HG03159 (cell line): ENCODE data around the gene PER2.
"Not testable (repeated sequence)": the region's sequence is repeated elsewhere in the genome, so short reads cannot be mapped to it uniquely, and the experiment has no call there.

Source experiments
- ATAC-seq: cut with Tn5 transposase; IDR thresholded peaks from one replicate; pipeline ENCODE4 v1.9.1; 2021; ENCODE audit warnings: mild to moderate bottlenecking, moderate library complexity; ENCODE audit not compliant: unreplicated experiment

The PER2 gene

DNA sequence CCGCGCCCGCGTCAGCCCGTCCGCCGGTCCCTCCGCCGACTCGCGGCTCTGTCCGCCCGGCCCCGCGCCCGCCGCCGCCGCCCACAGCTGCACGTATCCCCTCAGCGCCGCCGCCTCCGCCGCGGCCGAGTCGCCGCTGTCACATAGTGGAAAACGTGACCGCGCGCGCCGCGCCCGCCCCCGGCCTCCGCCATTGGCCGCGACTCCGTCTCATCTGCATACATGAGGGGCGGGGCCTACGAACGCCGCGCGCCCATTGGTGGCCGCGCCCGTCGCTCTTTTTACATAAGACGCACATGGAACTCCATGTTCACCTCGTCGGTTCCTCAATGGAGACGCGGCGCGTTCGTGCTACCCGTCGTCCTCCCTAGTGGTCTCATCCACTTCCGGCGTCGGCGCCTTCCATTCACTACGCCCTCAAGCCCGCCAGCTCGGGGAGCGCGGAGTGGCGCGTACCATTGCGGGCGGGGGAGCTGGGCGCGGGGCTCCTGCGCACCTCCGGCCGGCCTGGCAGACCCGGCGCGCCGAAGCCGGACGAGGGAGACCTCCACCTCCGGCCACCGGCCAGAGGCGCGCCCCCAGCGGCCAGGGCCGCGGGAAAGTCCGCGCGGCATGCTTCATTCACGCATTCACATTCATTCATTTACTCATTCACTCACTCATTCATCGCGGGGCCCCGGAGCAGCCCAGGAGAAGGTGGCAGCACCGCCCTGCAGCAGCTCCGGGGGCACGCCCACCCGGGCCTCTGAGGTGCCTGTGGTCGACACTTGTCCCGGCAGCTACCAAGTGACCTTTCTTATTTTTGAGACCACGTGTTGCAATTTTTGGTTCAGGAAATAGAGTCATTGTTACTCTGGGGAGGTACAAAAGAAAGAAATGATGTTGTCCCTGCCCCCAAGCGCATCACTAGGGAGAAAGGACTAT is 502 bp upstream of the PER2 start:
- peak; percentile 87 for ATAC-seq

DNA sequence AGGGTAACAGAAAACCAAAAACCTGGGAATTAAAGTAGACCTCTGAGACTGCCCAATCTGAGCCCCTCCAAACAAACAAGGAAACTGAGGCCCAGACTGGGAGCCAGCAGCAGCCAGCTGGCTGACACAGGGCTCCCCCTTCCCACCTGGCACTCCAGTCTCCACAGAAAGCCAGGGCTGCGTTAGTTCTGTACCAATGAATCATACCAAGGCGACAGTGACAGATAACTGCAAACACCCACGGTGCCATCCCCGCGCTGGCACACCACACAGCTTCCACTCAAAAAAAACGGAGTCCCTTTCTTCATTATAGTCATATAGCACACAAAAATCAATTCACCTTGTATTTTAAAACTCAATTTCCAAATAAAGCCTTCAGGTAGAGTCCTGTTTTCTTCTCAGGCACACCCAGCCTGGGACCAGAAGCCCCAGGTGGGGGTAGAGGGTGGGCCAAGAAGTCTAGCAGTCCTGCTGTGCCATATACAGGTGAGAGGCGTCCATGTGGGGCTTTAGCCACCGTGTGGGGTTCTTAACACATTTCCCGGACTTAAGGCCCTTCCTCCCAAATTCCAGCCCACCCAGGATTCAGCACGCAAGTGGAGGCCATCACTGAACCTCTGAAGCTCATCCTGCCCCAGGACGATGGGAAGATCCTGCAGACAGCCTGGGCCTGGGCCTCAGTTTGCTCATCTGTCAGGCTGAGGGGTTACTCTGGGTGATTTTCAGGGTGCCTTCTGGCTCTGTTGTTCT is 1.2 kb downstream of the PER2 start:
- no peak for ATAC-seq

DNA sequence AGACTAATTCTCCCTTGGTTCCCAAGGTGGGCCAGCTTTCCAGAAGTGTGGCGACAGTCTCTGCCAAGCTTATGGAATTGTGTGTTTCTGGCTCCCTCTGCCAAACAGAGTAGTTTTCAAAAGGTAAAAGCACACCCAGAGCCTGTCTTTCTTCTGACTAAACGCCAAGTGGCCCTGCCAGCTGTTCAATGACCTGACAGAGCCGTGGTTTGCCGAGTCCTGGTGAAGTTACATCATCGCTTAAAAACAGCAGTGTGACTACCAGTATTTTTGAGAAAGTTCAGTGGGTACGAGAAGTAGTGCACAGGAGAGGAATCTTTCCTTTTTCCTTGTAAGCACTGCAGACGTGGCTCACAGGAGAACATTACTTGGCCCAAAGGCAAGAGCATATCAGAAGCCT is 1.9 kb downstream of the PER2 start:
- no peak for ATAC-seq

DNA sequence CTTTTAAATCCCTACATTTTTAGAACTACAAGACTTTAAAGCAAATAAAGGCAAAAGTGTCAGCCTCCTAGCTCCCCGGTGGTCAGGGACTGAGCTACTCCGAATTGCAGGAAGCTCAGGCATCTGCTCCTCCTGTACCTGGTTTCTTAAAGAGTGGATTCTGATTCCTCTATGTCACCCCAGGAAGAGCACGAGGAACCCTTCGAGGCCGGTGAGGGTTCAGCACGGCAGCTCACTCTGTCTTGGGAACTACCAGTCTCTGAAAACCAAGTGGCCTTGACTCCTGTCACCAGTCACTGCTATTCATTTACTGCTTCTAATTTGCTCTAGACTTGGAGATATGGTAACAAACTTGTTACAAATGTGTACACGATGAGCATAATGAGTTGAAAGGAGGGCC is 2.3 kb downstream of the PER2 start:
- no peak for ATAC-seq

DNA sequence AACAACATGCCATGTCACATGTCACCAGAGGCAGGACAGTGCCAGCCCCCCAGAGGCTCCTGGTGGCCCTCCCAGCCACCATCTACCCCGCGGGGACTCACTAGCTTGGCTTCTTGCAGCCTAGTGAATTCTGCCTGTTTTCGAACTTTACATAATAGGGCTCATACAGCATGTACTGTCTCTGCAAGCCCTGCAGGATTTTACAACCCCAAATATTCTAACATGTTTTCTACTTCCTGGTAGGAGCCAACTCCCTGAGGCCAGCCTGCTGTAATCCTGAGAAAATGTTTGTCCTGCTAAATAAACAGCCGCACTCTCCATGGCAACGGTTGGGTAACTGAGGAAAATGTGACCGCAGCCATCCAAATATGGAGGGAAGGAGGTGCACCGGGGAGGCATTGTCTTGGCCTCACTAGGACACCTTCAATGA is 2.7 kb downstream of the PER2 start:
- ATAC-seq = no peak

DNA sequence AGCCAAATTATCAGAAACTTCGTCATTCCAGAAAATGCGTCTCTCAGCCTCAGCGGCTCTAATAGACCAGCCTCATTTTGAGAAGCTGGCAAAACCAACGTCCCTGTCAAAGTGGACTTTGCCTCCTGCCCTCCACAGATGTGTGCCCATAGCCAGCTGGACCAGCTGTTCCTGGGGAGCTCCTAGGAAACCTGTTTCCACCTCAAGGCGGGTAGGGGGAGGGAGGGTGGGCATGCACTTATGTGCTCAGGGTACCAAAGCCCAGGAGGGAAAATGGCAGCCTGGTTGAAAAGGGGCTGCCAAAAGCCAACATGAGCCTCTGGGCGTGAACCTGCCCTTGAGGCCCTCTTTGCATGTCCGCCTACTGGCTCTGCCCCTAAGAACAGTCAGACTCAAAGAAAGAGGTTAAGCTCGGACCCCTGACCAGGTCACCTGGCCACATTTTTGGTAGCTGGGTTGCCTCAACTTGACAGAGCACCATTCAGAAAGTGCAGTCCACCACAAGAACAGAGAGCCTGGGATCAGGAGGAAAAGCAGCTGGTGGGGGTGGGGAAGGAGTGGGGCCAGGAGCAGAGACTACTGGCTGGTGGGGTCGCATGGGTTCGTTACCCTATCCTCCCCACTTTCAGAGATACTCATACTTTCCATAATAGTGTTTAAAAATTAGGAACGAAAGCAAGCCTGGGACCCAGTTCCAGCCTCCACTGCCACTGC is 3.5 kb downstream of the PER2 start:
- no peak for ATAC-seq

DNA sequence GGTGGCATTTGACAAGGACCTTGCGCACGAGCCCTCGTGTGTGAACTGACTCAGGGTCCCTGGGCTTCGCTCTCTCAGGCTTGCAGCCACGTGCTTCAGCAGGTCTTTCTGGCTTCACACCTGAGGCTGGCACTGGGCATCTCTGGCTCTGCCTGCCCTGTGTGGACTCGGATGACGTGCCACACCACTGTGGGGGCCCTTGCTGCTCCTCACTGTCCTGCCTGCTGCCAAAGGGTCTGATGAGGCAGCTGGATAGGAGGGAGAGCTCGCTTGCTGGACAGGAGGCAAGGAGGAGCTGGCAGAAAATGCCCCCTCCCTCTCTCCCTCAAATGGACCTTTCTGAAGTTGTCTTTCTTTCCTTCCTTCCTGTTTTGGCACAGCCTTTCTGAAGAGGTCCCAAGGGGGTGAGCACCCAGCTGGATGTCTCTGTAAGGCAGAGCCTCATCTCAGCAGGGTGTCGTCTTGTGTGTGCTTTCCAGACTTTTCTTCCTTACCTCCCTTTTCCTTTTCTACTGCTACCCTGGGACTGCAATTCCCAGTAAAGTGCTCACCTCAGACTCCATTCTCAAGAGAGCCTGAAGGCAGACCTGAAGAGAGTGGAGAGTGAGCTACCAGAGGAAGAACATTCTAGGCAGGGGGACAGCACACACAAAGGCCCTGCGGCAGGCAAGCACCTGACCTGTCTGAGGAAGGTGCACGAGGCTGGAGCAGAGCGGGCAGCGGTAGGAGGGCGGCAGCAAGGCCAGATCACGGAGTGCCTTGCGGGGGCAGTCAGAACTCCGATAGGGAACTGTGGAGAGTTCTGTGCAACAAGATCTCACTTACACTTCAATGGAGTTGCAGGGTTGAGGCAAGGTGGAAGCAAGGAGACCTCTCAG is 5.3 kb downstream of the PER2 start:
- ATAC-seq = no peak

DNA sequence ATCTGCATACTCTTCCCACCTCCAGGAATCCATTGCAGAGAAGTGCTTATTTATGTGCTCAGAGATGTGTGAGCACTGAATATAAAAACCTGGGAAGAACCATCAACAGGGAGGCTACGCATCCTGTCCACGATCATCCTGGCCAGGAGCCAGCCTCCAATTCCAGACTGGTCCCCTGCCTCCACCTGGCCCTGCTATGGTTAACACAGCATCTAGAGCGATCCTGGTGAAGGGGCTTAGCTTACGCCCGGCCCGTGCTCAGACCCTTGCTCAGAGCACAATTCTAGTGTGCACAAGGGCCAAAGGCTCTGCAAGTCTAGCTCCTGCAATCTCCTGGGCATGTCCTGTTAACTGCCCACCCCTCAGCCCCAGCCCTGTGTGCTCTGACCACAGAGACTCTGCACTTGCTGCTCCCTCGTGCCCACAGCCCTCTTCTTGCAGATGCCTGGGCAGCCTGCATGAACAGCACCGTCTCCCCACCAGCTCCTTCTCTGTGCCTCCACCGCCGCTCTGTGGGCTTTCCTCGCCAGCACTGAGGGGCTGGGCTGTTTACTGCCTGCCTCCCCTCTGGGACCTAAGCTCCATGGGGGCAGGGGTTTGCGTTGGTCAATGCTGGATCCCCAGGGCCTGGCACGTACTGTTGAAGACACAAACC is 6.5 kb downstream of the PER2 start:
- ATAC-seq = no peak

DNA sequence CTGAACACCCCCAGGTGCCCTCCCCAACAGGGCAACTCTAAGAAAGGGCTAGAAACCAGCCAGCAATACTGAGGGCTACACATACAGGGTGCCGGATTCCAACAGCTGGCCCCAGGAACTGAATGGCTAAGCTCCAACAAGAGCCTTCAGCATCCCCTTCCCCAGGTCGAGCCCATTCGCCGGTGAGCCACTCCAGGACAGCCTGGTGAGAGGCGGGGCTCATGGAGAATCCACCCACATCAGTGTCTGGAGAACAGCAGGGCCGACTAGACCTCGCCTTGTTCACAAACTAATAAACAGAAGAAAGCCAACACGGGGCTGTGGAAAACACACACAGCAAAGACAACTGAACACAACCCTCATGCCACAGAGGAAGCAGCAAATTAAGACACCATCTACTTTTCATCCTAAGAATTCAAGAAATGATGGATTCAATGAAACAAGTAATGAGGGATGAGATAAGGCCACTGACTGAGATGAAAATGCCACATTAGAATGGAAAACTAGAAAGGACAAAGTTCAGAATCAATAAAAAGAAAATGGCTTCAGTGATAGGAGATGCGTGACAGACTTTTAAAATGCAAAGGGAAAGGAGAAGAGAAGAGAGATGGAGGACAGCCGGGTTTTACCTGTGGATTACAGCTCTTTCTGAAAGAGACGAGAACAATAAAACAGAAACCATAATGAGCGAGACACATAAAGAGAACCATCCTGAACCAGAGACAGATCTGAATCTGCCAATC is 8.2 kb downstream of the PER2 start:
- no peak for ATAC-seq

DNA sequence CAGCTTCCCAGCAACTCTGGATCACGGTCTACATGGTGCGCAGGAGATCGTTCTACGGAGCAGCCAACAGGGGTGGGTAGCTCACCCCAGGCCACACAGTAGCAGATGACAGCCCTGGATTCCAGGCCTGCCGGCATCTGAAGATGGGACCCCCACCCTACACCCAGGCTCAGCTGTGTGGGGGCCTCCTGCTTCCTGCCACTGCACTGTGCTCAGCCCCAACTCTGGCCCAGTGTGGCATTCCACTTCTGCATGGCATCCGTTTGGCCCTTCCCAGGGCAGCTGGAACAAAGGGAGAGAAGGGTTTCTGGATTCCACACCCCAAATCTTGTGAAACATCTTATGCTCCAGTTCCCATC is 9.1 kb downstream of the PER2 start:
- no peak for ATAC-seq

DNA sequence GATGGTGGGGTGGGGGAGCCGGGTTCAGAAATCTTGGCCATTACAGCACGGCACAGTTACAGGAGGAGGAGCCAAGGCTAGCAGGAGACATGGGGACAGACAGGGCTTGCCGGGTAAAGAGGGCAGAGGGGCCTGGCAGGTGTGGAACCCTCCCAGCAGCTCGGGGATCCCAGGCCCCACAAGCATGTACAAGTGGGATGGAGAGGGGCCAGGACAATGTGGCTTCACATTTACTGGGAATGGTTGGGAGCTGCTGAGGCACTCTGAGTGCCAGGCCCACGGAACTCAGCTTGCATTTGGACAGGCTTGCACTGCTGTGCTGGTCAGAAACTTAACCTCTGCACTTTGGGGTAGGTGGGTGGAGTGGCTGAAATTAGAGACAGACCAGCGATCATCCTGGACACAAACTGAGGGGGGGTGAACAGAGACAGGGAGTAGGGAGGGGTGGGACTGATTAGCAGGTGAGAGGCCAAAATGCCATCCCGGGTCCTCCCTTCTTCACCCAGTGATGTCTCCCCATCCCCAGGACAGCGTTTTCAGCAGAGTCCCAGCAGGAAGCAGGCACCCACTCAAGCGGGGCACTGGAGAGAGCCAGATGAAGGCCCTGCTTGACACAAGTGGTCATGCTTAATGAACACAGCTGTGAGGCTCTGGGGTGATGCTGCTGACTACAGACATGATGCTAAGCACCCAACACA is 9.6 kb downstream of the PER2 start:
- ATAC-seq = no peak

DNA sequence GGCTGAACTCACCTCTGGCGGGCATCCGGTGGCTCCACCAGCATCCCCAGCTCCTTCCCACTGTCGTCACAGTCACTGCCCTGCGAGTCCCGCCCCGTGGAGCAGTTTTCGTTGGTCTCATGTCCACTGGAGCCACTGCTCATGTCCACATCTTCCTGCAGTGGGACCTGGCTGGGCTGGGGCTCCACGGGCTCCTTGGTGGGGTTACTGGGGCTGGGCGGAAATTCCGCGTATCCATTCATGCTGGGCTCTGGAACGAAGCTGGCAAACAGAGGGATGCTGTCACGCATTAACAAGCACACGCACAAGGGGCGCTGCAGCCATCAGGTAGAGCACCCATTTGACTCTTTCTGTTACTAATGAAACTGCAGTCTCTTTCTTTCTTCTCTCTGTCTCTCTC is 10.7 kb downstream of the PER2 start:
- ATAC-seq = no peak

DNA sequence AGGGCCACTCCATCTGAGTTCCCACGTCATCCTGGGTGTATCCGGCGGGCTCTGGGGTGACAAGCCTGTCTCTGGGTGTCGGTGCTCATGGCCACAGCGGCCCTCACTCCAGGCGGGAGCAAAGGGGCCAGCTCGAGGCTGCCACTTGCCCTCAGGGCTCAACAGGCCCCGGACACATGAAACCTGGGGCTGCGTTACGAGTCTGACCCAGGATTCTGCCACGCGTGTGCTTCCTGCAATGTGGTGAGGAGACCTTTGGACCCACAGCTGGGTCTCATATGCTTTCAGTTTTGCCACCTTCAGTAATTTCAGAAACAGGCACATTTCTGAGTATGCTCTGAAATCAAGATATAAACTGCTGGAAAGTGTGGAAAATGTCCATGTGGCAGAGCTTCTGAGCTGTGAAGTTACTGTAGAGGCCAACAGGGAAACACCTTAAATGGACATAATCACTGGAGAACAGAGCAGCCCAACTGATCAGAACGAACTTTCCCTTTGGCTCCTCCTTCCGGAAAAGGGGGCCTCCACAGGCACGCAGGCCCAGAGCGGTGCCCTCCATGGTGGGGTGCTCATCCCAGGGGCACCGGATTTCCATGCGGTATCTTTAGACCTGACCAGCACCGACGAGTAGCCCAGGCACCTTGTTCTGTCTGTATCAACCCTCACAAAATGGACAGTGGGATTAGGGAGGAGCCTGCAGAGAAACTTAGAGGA is 14.1 kb downstream of the PER2 start:
- ATAC-seq = no peak

DNA sequence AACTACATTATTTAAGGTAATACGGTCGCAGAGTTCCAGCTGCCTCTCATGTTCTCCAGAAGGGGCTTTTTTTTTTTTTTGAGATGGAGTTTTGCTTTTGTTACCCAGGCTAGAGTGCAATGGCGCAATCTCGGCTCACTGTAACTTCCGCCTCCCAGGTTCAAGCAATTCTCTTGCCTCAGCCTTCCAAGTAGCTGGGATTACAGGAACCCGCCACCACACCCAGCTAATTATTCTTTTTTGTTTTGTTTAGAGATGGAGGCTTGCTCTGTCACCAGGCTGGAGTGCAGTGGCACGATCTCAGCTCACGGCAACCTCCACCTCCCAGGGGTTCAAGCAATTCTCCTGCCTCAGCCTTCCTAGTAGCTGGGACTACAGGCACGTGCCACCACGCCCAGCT is 15.0 kb downstream of the PER2 start:
- not testable (repeated sequence) for ATAC-seq

DNA sequence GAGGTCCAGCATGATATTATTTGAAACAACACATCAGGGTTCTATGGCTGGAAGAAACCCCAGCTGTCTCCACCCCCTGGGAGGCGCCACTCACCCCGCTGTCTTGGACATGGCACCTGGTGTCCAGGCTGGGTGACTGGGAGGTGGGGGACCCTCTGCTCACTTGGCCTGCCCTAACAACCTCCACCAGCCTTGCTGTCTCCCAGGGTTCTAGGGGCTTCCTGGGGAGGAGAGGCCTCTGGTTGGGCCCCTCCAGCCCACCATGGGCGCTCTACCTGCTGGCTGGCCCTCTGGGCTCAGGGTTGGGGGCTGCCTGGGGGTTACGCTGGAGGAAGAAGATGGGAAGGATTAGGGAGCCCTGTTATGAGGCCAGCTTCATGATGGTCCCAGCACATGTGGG is 16.3 kb downstream of the PER2 start:
- ATAC-seq = no peak

DNA sequence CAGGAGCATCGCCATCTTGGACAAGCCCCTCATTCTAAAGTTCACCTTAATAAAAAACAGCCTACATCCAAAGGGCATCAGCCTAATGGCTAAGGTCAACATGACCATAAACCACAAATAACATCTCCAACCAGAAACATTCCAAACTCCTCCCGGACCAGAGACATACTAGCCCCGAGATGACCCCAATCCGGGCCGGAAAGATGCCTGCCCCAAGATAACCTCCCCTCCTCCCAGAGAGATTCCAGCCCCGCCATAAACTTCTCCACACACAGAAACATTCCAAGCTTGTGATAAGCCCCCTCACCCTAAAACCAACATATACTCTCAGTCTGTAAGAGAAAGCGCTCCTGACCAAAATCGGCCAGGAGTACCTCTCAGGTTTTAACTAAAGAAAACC is 16.7 kb downstream of the PER2 start:
- ATAC-seq = not testable (repeated sequence)

DNA sequence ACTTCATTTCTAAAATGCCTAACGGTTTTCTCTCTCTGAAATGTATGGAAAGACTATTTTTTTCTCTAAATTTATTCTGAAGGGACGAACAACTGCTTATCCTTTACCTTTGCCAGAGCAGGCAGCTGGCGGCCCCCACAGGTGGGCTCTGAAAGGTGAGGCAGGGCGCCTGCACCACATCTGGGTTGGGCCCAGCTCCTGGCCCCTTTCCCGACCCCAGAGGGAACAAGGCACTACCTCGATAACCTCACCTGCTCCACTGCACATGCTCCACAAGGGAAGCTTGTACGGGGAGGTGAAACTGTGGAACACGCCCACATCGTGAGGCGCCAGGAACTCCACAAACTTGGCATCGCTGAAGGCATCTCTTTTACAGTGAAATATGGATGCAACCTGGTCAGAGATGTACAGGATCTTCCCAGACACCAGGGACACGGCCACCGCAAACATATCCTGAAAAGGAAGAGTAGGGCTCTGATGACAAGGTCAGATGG is 17.3 kb downstream of the PER2 start:
- no peak for ATAC-seq

DNA sequence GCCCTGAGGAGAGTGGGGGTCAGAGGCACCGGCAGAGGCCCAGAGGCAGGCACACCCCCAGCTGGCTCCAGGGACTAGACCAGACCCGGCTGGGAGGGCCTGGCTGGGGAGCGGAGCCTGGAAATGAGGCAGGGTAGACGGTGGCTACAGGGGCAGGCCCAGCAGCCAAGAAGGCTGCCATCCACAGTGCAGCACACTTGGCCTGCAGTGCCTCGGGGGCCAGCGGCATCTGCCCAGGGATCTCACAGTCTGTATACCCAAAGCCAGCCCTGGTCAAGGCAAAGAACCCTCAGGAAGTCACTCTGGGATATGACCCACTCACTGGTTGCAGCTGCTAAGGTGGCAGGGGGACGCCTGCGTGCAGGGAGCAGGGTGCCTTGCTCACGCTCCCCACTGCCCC is 17.8 kb downstream of the PER2 start:
- no peak for ATAC-seq
